Omental fat pad (tissue), 4 donors: ENCODE measurements around the gene CMTM5. TPM values are rescaled to one million over a fixed set of nuclear protein-coding genes. Genes with fewer than 3 reads are reported as not detected.

Experiments
- ATAC-seq: fragments of 150-250 bp; one replicate; pipeline ENCODE4 v1.9.1; 2016; ENCODE audit warnings: mild to moderate bottlenecking, moderate library complexity; ENCODE audit not compliant: low FRiP score
- DNase-seq: peaks from one replicate; pipeline ENCODE4 v3.0.0-alpha.2; 2019; ENCODE audit warnings: low spot score
- CTCF ChIP-seq, 3 donors: fragments of 450-650 bp; IDR thresholded peaks; one replicate each; pipeline ENCODE4 v1.5.1; 2016 to 2017; ENCODE audit warnings: antibody characterized with exemption in 3 of 3, mild to moderate bottlenecking in 3 of 3, moderate library complexity in 2 of 3
- total RNA-seq, 4 donors: library from RNA; depleted of rRNA; stranded (reverse); fragments of >200 nt; gene quantifications; one replicate each; pipeline ENCODE4 v1.1.0, GENCODE V29; 2016

The CMTM5 gene
- total RNA-seq, 4 donors from 2014 or later, result not detected

DNA sequence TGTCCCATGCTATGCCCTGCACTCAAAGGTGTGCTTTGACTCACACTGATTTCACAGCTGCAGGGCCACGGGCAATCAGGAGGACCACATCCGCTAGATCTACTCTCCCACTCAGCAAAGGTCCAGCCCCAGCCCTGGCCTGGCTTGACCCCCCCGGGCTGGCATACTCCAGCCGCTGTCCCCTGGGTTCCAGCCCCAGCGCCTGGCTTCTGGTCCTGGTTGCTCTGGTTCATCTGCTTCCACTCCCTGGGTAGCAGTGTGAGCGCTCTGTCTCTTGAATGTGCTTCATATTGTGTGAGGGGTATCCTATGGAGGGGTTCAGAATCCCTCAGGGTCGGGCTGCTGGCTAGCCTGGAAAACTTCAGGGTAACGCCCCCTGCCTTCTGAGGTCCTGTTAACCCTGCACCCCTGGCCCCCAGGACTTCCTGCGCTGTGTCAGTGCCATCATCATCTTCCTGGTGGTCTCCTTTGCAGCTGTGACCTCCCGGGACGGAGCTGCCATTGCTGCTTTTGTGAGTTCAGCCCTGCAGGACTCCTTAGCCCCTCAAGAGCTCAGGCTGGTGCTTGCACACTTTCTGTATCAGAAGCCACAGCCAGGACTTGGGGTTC, 1.9 kb downstream of the CMTM5 start:
- ATAC-seq, result no peak
- no peak for DNase-seq
- no peak for TF ChIP-seq CTCF (IDR thresholded peaks at IDR 0.05)

GRCh38 chr14:23379366-23380196, 2.7 kb downstream of the CMTM5 start:
- peak; percentile 54 for ATAC-seq

DNA sequence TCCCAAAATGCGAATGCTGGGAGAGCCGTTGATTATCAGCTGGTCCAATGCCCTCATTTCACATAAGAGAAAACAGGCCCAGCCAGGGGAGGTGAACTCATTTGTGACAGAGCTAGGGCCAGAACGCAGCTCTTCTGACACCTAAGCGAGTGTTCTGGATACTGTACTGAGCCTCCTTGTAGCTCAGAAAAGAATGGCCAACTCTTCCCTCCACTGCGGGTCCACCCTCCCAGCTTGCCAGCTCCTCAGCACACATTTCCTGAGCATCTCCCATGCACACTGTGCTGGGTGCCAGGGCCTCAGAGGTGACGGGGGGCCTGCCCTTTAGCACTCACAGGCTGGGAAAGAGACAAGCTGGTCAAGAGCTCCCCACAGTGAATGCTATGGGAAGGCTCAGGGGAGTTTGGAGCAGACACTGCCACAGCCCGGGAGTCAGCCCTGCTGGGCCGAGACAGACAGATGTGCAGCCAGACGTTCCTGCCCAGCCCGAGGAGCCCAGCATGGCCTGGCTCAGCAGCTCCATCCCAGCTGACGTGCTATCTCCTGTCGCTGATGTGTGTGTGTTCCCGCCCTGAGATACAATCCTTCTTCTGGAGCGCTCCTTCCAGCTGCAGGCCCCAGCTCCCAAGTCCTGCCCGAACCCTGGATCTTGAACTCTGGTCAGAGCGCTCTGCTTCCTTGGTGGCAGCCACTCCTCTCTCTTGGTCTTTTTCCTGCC, 3.5 kb downstream of the CMTM5 start:
- no peak for TF ChIP-seq CTCF (IDR thresholded peaks at IDR 0.05)
- ATAC-seq (peak; percentile 12), DNase-seq (no peak)

More at GRCh38 chr14:23379366-23380196, 2.7 kb downstream of the CMTM5 start:
- peak in 1 of 3 donors; percentile 66 for TF ChIP-seq CTCF (IDR thresholded peaks at IDR 0.05)
- DNase-seq, result no peak

GRCh38 chr14:23380976-23381375, 4.1 kb downstream of the CMTM5 start:
- ATAC-seq (no peak), DNase-seq (no peak)
- TF ChIP-seq CTCF (IDR thresholded peaks at IDR 0.05), result no peak

GRCh38 chr14:23381871-23382270, 5.0 kb downstream of the CMTM5 start:
- TF ChIP-seq CTCF (IDR thresholded peaks at IDR 0.05), result no peak
- no peak for ATAC-seq

GRCh38 chr14:23382276-23382675, 5.4 kb downstream of the CMTM5 start:
- no peak for TF ChIP-seq CTCF (IDR thresholded peaks at IDR 0.05)
- DNase-seq (no peak), ATAC-seq (no peak)

More at GRCh38 chr14:23381871-23382270, 5.0 kb downstream of the CMTM5 start:
- DNase-seq, result no peak
